Measurements from ENCODE around the gene FEZ2.

The FEZ2 gene

DNA sequence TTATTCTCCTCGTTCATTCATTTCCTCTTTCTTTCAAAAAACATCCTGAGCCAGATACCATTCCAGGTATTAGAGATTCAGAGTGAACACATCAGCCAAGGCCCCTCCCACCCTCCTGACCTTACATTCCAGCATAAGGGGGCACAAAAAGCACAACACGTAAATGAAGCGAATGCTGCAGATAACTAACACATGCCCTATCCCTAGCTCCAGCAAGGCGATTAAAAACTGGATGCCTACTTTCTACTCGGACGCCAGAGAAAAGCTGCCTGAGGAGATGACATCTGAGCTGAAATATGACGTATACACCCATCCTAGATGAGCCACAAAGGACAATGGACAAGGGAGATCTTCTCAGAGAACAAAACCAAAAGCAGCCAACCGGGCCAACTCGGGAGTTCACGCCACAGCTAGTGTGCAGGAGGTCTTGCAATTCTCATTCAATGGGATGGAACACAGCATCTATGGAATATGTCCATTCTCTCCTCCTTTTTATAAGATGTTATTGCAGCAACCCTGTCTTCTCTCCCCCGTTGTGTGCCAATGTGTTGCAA is 33.5 kb downstream of the FEZ2 start:
- H3K4me1 ChIP-seq (ENCODE audit: low read length), result no peaks in the 10 kb centered on the region
- no peak overlapping the region for H2AFZ ChIP-seq (ENCODE audit: low read depth, low read length)
- no peaks in the 10 kb centered on the region for H4K20me1 ChIP-seq (ENCODE audit: insufficient read depth, low read length)
- no peak overlapping the region for H3K9ac ChIP-seq (ENCODE audit: low read length)
- H3K27ac ChIP-seq (ENCODE audit: low read length), result no peak overlapping the region
- no peaks in the 10 kb centered on the region for H3K9me3 ChIP-seq (ENCODE audit: insufficient read depth, low read length)
- no peaks in the 10 kb centered on the region for H3K79me2 ChIP-seq (ENCODE audit: low read length)
- TF ChIP-seq, protein P1, sequence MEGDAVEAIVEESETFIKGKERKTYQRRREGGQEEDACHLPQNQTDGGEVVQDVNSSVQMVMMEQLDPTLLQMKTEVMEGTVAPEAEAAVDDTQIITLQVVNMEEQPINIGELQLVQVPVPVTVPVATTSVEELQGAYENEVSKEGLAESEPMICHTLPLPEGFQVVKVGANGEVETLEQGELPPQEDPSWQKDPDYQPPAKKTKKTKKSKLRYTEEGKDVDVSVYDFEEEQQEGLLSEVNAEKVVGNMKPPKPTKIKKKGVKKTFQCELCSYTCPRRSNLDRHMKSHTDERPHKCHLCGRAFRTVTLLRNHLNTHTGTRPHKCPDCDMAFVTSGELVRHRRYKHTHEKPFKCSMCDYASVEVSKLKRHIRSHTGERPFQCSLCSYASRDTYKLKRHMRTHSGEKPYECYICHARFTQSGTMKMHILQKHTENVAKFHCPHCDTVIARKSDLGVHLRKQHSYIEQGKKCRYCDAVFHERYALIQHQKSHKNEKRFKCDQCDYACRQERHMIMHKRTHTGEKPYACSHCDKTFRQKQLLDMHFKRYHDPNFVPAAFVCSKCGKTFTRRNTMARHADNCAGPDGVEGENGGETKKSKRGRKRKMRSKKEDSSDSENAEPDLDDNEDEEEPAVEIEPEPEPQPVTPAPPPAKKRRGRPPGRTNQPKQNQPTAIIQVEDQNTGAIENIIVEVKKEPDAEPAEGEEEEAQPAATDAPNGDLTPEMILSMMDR (IDR thresholded peaks at IDR 0.05; ENCODE audit: low read depth, low read length), result no peak
- TF ChIP-seq EZH2phosphoT487 (IDR thresholded peaks at IDR 0.05; ENCODE audit: low read depth), result no peak
- H3K27me3 ChIP-seq (ENCODE audit: low read depth, low read length), result no peaks in the 10 kb centered on the region
- no peak overlapping the region for H3K4me2 ChIP-seq (ENCODE audit: low read length)
- H3K36me3 ChIP-seq (replicated peaks; ENCODE audit: low read depth, low read length), result peaks cover 17% of the 10 kb centered on the region
- H3K4me3 ChIP-seq (ENCODE audit: low read length), result no peak overlapping the region

DNA sequence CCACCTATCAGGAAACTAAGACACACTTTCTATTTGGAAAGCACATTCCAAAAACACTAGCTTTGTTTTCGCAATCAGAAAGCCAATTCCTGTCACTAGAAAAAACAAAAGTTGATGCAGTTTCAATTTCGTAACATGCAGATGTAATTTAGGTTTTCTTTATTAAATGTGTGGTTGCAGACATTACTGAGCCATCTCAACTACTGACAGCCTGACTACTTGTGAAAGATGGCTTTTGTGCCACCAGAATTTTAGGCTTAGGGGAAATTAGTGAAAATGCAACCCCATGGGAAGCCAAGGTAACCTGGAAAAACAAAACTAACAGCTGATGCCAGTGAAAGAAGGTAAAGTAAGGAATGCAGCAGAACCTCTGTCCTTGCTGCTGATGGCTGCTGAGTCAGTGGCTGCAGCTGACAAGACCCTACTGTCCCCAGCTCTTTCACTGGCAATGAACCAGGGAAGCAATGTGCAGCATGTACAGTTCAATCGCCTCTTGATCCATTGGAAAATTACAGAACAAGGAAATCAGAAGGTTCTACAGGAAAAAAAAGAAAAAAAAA is 34.9 kb downstream of the FEZ2 start:
- H3K36me3 ChIP-seq (replicated peaks; ENCODE audit: low read depth, low read length), result peaks cover 9% of the 10 kb centered on the region
- no peaks in the 10 kb centered on the region for H3K27me3 ChIP-seq (ENCODE audit: low read depth, low read length)
- H3K4me1 ChIP-seq (ENCODE audit: low read length), result no peaks in the 10 kb centered on the region
- no peak overlapping the region for H3K27ac ChIP-seq (ENCODE audit: low read length)
- no peak overlapping the region for H3K4me3 ChIP-seq (ENCODE audit: low read length)
- no peak overlapping the region for H3K4me2 ChIP-seq (ENCODE audit: low read length)
- no peaks in the 10 kb centered on the region for H3K79me2 ChIP-seq (ENCODE audit: low read length)
- H3K9me3 ChIP-seq (ENCODE audit: insufficient read depth, low read length), result no peaks in the 10 kb centered on the region
- H4K20me1 ChIP-seq (ENCODE audit: insufficient read depth, low read length), result no peaks in the 10 kb centered on the region
- H2AFZ ChIP-seq (ENCODE audit: low read depth, low read length), result no peak overlapping the region
- no peak overlapping the region for H3K9ac ChIP-seq (ENCODE audit: low read length)
- no peak for TF ChIP-seq EZH2phosphoT487 (IDR thresholded peaks at IDR 0.05; ENCODE audit: low read depth)
- TF ChIP-seq, protein P1 (IDR thresholded peaks at IDR 0.05; ENCODE audit: low read depth, low read length), result no peak

DNA sequence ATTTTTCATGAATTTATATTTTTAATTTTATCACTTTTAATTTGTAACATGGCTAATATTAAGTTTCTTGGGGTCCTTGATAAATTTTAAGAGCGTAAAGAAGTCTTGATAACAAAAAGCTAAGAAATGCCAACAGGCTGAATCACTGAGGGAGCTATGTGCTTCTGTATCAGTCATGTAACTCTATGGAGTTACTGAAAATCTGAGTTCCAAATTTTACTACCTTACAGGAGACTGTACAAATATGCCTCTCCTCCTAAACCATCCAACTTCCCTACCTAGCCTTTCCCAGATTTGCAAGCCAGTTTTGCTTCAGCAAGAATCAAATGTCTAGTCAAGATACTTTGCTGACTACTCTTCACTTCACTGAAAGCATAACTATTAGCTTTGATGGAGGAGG is 35.7 kb downstream of the FEZ2 start:
- H3K4me2 ChIP-seq (ENCODE audit: low read length), result no peak overlapping the region
- no peaks in the 10 kb centered on the region for H4K20me1 ChIP-seq (ENCODE audit: insufficient read depth, low read length)
- no peak overlapping the region for H3K9ac ChIP-seq (ENCODE audit: low read length)
- no peak overlapping the region for H3K27ac ChIP-seq (ENCODE audit: low read length)
- H3K27me3 ChIP-seq (ENCODE audit: low read depth, low read length), result no peaks in the 10 kb centered on the region
- no peaks in the 10 kb centered on the region for H3K9me3 ChIP-seq (ENCODE audit: insufficient read depth, low read length)
- H3K79me2 ChIP-seq (ENCODE audit: low read length), result no peaks in the 10 kb centered on the region
- no peak overlapping the region for H3K4me3 ChIP-seq (ENCODE audit: low read length)
- TF ChIP-seq, protein P1 (IDR thresholded peaks at IDR 0.05; ENCODE audit: low read depth, low read length), result no peak
- TF ChIP-seq EZH2phosphoT487 (IDR thresholded peaks at IDR 0.05; ENCODE audit: low read depth), result no peak
- H2AFZ ChIP-seq (ENCODE audit: low read depth, low read length), result no peak overlapping the region
- H3K4me1 ChIP-seq (ENCODE audit: low read length), result no peaks in the 10 kb centered on the region
- peaks cover 9% of the 10 kb centered on the region for H3K36me3 ChIP-seq (replicated peaks; ENCODE audit: low read depth, low read length)

DNA sequence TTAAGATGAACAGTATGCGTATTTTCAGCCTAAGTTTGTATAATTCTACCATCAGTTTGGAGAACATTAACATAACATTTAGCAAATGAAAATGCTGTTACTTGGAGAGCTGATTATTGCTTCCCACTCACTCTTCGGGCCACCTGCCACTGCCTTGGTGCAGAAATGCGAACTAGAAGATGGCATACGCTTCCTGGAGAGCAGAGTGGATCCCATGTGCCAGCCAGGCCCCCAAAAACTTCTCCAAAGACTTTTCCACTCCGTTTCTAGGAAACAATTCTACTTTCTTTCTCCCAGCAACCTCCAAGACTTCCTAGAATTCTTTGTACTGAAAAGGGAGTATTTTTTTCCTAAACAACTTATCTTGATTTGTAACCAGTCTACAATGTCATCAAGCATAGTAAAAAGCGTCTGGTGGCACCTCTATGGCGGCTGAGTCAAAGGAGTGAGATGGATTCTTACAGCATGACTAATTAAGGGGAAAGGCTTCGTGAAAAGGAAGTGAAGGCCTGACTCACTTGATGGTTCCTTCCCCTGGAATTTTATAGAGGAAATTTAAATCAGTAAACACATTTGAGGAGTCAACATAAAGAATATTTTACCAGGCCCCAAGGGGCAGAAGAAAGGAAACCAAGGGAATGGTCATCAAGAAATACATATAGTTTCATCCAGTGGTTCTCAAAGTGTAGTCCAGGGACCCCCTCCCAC is 36.6 kb downstream of the FEZ2 start:
- H4K20me1 ChIP-seq (ENCODE audit: insufficient read depth, low read length), result no peaks in the 10 kb centered on the region
- H3K79me2 ChIP-seq (ENCODE audit: low read length), result no peaks in the 10 kb centered on the region
- no peak overlapping the region for H2AFZ ChIP-seq (ENCODE audit: low read depth, low read length)
- no peak for TF ChIP-seq EZH2phosphoT487 (IDR thresholded peaks at IDR 0.05; ENCODE audit: low read depth)
- TF ChIP-seq, protein P1 (IDR thresholded peaks at IDR 0.05; ENCODE audit: low read depth, low read length), result no peak
- no peak overlapping the region for H3K27ac ChIP-seq (ENCODE audit: low read length)
- no peak overlapping the region for H3K4me3 ChIP-seq (ENCODE audit: low read length)
- no peaks in the 10 kb centered on the region for H3K27me3 ChIP-seq (ENCODE audit: low read depth, low read length)
- no peaks in the 10 kb centered on the region for H3K9me3 ChIP-seq (ENCODE audit: insufficient read depth, low read length)
- H3K9ac ChIP-seq (ENCODE audit: low read length), result no peak overlapping the region
- H3K36me3 ChIP-seq (replicated peaks; ENCODE audit: low read depth, low read length), result peaks cover 4% of the 10 kb centered on the region
- no peak overlapping the region for H3K4me2 ChIP-seq (ENCODE audit: low read length)
- no peaks in the 10 kb centered on the region for H3K4me1 ChIP-seq (ENCODE audit: low read length)
